Left forelimb (tissue), 1 donor: ENCODE results near the gene SMOC1.

Source experiments
- DNase-seq: peaks from one replicate; pipeline ENCODE4 v3.0.0-alpha.2; 2018; ENCODE audit warnings: low spot score

The SMOC1 gene

DNA sequence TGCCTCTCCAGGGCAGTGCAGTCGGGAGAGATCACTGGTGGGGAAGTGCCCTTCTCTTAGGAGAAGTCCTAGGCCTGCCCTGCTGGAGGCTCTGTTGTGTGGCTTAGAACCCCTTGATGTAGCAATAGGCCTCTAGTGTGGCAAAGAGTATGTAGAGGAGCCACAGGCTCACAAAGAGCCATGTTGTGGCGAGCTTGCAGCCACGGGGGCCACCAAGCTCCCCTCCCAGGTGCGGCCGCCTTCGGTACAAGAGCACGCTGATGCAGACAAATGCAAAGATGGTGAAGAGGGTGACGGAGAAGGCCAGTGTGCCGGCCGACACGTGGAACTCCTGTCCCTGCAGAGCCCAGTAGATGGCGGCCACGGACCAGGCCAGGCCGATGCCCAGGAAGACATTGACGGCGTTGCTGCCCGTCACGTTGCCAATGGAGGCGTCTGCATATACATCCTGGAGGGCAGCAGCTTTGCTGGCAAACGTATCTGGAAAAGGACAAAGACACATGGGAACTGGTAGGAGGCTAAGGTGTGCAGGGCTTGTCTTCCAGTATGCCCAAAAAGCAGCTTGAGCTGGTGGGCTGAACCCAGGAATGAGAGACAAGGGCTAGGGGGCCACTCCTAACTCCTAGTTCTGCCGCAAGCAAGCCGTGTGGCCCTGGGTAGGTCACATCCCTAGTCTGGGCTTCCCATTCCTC is 166.8 kb downstream of the SMOC1 start:
- DNase-seq, result no peak

DNA sequence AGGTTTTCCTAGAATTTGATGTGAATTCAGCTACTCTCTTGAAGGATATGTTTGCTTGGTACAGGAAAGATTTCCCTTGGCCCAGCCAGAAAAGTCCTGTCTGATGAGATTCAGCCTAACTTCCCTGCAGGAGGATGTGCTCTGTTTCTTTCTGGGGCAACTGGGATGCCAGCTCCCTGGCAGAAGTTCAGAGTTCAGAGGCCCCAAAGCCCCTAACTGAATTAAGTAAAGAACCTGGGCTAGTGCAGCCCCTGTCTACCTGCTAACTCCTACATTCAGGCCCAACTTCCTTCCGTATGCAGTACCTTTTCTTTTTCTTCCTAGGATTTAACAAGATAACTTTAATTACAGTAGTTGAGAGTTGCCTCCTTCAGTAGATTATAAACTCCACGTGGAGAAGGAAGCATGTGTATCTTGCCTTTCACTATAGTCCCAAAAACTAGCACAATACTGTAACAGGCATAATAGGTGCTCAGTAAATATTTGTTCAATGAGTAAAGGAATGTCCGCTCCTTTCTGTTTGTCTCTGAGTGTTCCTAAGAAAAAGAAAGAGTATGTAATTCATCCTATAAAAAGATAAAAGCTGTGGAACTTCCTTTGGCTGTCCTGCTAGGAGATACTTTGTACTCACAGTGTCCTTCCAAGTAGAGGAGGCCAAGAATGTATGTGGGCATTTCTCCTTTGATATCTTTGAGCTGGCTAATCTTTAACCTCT is 168.5 kb downstream of the SMOC1 start:
- DNase-seq, result no peak

DNA sequence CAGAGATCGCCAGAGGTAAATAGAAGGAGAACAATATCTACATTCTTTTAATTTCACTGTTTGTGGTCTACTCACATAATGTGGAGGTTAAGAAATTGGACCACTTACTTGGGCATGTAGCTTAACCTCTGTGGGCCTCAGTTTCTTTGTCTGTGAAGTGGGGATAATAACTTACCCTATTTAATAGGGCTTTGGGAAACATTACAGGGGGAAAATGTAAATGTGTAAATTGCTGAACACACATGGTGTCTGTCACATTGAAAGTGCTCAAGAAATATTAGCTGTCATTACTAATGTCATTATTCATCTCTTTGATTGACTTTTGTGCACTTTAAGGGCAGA is 169.1 kb downstream of the SMOC1 start:
- DNase-seq, result no peak

DNA sequence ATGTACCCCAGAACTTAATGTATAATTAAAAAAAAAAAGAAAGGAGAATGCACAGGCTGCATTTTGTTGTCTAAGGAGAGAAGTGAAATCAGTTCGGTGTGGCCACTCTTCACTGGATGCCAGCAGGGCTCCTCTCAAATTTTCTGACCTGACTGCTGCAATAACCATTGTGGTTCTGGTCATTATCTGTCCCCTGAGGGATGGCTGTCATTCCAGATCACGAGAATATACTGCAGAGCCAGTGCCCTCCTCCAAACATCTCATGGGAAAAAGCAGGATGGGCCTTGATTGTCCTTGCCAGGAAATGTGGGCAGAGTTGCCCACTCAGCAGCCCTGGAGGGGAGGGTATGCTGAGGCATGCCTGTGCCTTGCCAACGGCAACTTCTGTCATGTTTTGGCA is 170.4 kb downstream of the SMOC1 start:
- DNase-seq, result no peak

DNA sequence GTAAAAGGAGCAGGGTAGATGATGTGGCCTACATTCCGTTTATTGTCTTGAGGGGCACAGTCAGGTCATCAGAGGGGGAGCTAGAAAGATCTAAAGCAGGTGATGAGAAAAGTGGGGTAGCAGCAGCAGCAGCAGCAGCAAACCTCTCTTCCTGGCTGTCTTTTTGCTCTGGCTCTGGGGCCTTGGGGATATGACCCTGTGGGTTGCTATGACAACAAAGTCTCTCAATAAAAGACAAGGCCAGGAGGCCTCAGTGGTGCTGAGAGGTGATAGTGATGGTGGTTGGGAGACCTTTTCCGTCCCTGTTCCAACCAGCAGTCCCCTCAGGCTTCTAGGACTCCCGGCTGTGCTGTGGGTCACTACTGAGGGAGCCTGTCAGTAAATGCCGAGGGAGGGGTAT is 170.9 kb downstream of the SMOC1 start:
- DNase-seq, result no peak

DNA sequence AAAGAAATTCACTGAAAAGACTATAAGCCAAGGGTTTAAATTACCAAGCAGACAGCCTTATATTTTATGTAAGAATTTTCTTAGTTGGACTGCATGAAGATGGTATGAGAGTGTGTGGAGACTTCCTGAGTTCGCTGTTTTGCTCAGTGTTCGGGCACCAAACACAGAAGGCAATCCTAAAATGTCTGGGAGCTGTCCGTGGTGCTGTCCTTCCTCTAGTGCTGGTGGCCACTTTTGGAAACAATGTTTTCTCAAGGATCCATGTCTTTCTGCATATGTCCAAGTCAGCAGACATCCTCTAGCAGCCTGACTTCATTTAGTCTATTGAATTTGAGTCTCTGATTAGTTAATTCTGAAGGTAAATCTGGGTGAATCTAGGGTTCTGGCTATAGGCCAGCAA is 173.8 kb downstream of the SMOC1 start:
- no peak for DNase-seq

DNA sequence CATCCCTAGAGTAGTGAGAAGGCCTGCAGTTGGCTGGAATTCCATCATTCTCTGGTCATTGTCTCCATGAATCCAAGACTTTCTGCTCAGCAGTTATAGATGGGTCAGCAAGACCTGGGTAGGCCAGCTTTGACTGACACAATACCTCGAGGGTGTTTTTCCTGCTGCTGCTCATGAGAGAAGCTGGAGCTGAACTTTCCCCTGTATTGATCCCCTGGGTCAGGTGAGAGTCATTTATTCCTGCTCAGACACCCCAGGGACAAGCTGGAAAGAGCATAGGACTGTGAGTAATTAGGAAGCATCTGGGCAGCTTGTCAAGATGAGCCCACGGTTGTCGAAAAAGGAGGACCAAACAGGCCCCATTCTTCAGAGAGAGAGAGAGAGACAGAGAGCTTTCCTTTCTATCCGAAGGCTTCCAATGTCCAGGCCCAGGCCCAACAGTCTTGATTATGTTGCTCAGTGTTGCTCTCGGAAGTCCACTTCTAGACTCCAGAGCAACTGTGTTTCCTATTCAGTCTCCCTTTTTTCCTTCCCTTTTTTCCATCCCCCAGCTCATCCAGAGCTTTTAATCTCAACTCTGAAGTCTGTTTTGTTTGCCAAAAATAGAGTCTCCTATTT is 178.4 kb downstream of the SMOC1 start:
- no peak for DNase-seq

DNA sequence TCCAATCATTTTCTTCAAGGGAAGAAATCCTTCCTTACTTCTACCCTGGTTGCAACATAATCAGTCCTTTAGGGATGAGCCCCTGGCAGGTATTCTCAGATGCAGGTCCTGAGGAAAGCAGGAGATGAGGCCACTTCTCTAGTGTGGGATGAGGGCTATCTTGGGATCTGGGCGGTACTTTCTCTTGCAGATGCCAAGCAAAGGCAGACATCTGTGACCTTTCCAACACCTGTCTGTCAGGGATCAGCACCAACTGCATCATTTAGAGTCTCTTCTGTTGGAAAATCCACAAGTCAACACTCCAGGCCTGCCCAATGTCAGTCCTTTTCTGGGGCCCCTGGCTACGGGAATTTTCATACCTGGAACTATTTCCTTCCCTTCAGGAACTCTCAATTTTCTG is 180.3 kb downstream of the SMOC1 start:
- no peak for DNase-seq

DNA sequence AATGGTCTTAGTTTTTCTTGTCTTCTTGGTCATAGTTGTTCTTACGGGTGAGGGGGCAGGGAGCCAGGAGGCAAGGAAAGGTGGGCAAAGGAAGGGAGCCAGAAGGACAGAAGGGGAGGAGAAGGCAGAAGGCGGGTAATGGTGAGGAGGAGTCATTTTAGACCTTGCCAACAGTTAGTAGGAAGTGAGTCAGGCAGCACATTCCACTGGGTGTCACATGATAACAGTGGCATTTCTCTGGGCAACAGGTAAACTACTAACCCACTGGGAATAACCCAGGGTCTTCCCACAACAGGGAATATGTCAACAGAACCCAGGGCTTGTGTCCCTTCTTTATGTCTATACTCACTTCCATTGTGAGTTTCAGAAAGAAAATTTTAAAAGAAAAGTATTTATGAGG is 181.9 kb downstream of the SMOC1 start:
- no peak for DNase-seq

DNA sequence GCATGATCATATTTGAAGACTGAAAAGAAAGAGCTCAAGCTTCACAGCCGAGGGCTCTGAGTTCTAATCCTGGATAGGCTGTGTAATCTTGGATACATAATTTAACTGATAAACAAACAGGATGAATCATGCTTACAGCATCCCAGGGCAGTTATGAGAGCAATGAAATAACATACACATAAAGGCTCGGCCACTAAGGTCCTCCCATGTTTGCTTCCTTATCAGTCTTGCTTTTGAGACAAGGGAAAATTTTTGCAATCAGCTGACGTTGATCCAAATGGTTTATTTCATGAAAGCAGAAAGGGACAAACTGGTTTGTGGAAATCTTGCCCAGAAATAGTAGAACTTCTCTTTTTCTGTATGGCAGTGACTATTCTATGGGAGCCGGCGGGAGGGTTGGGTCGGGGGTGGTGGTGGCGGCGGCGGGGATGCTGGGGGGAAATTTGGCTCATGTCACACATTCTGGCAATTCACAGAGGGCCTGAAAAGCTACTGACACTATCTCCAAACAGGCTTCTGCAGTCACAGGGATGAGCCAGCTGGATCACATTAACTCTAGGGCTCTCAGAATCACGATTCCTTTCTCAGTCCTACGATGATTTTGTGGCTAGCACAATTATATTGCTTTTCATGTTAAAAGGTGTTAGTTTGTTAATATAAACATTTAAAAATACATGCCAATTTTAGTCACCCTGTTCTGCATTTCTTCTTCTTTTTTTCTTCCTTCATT is 185.1 kb downstream of the SMOC1 start:
- no peak for DNase-seq

DNA sequence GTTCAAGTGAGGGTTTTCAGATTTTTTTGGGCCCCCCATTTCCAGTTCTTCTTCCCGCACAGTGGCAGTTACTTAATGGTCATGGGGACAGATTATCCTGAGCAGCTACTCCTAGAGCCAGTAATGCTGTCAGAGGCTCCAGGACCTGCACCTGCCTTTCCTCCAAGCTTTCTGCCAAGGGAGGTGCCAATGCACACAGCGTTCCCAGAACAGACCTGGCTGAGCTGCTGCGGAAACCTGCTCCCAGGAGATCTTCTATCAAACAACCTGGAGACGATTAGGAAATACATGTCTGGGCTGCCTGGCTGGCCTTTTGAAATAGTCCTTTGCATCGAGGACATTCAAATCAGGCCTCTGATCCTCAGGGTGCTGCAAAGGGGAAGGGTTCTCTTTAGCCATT is 188.6 kb downstream of the SMOC1 start:
- no peak for DNase-seq

DNA sequence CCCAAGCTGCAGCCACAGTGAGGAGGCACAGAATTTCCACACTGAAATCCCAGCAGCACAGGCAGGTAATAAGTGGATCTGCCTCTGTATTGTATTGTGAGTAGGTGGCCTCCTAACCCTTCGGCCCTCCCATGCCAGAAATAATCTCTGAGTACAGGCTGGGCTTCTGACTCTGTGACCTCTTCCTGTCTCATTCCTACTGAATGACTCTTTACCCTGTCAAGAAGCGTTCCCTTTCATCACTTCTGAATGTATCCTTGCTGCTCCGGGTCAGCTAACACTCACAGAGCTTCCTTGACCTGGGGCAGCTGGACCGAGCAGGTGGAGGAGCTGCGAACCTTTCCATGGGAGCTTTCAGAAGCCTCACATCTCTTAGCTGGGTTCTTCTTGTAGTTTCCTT is 190.0 kb downstream of the SMOC1 start:
- DNase-seq, result no peak

DNA sequence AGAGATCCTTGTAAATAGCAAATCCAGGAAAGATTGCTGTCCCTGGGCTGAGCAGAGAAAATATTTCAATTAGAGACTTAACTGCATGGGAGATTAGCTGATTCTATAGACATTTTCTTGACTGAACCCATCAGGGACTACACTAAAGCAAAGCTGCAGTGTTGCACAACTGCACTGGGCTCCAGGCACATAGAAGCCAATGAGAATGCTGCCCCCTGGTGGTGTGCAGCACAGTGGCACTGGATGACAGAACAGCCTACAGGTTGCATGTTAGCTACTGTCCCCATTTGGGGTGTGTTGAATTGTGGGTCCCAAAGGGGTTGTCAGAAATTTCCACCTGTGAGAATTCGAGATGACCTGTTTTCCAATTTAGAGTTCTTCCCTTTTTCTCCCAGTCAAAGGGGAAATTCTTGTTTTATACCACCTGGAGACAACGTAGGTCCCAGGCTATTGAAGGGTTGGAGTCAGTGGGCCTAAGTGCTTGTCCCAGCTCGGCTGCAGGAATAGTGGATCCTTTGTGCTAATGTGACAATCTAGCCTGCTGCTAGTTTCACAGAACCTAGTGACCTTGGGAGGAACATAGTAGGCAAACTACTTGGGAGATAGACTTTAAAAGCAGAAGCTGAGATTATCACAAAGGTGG is 194.8 kb downstream of the SMOC1 start:
- DNase-seq, result no peak

DNA sequence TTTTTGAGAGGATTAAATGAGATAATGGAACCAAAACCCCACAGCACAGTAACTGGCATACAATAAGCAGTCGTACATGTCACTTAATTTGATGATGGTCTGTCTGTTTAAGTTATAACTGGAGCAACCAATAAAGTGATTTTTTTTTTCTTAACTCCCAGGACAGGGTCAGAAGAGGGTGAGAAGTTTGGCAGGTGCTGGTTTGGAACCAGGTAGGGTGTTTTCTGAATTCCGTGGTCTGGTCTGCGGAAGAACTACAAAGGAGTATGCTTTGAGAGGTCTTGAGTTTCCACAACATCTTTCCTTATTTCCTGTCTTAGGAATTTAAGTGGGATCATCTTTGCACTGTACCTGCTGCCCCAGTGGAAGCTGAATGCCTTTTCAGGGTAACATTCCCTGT is 197.8 kb downstream of the SMOC1 start:
- DNase-seq, result no peak

DNA sequence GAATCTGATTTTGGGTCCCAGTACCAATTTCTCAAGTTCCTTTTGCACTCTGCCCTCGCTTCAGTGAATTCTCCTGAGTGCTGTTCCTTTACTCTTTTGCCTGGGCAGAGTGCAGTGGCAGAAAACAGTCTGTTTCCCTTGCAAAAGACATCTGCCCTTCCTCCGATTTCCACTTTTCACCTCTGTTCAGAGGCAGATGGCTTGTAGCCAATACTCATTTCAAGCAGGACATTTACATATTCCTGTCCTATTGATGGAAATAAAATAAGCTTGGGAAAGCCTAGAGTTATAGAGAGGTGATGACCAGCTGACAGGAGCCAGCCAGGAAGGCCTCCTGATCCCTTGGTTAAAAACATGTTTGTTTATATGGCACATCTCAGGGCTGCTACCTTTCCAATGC is 198.5 kb downstream of the SMOC1 start:
- no peak for DNase-seq

DNA sequence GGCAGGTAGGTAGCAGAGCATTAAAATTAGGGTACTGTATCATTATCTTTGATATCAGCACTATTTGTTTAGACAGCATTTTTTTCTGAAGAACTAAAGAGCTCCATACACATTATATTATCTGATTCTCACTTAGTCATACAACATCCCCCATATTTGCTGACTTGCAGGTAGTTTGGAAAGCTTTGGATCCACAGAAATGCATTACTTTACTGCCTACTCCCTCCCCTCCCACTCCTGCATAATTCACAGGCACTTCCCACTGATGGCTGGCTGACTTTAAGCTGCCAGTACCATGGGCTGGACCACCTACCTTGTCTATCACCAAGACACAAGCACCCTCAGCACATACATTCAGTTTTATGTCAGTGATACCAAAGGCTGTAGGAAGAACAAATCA is 199.1 kb downstream of the SMOC1 start:
- no peak for DNase-seq

DNA sequence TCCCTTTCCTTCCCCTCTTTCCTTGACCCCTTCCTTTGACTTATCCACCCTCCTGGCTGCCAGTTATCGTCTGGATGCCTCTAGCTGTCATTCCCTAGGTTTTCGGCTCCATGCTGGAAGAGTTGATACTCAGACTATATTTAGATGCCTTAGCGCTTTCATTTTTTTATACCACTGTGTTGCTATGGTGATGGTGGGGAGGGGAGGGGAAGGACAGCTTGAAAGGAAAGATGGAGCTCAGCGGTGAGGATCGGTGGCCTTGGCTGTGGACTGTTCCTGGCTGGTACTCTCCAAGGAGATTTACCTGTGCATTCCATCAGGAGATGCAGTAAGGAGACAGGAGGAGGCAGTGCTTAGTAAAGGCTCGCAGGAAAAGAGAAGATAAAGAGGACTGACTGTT is 200.9 kb downstream of the SMOC1 start:
- no peak for DNase-seq
